Measurements from ENCODE around the gene LSM3.

LSM3 gene

GRCh38 chr3:14179795-14180194 is 1.2 kb downstream of the LSM3 start:
- Histone ChIP-seq H3K4me3 (replicated peaks; ENCODE audit: low read depth, low read length) (peak overlapping the region; percentile 81; the same call in 1 of the 2 replicates), H3K27me3 (replicated peaks; ENCODE audit: control insufficient read depth, insufficient read depth, low read length) (no peaks in the 10 kb centered on the region), H3K36me3 (ENCODE audit: control insufficient read depth, insufficient read depth, low read length) (peaks cover 3% of the 10 kb centered on the region)
- TF ChIP-seq CTCF (IDR thresholded peaks at IDR 0.05; ENCODE audit: insufficient read depth, low read length, poor library complexity, severe bottlenecking) = no peak
- no peak for DNase-seq (ENCODE audit: extremely low read depth, insufficient read length)

GRCh38 chr3:14181253-14181652 is 2.6 kb downstream of the LSM3 start:
- Histone ChIP-seq H3K36me3 (ENCODE audit: control insufficient read depth, insufficient read depth, low read length) (peaks cover 7% of the 10 kb centered on the region), H3K27me3 (replicated peaks; ENCODE audit: control insufficient read depth, insufficient read depth, low read length) (no peaks in the 10 kb centered on the region), H3K4me3 (replicated peaks; ENCODE audit: low read depth, low read length) (no peak overlapping the region)
- TF ChIP-seq CTCF (IDR thresholded peaks at IDR 0.05; ENCODE audit: insufficient read depth, low read length, poor library complexity, severe bottlenecking) = no peak
- DNase-seq (ENCODE audit: extremely low read depth, insufficient read length) = no peak

- Histone ChIP-seq H3K4me3 (replicated peaks; ENCODE audit: low read depth, low read length) (no peak overlapping the region), H3K27me3 (replicated peaks; ENCODE audit: control insufficient read depth, insufficient read depth, low read length) (no peaks in the 10 kb centered on the region), H3K36me3 (ENCODE audit: control insufficient read depth, insufficient read depth, low read length) (peaks cover 10% of the 10 kb centered on the region)
- TF ChIP-seq CTCF (IDR thresholded peaks at IDR 0.05; ENCODE audit: insufficient read depth, low read length, poor library complexity, severe bottlenecking) = no peak
- DNase-seq (ENCODE audit: extremely low read depth, insufficient read length) = no peak
These were observed 4.5 kb downstream of the LSM3 start for GRCh38 chr3:14183015-14183577.

GRCh38 chr3:14186854-14187458 is 8.3 kb downstream of the LSM3 start:
- peaks cover 10% of the 10 kb centered on the region for H3K36me3 ChIP-seq (ENCODE audit: control insufficient read depth, insufficient read depth, low read length)
- DNase-seq (ENCODE audit: extremely low read depth, insufficient read length) = no peak

GRCh38 chr3:14188041-14188754 is 9.6 kb downstream of the LSM3 start:
- no peak overlapping the region for H3K4me3 ChIP-seq (replicated peaks; ENCODE audit: low read depth, low read length)
- no peaks in the 10 kb centered on the region for H3K27me3 ChIP-seq (replicated peaks; ENCODE audit: control insufficient read depth, insufficient read depth, low read length)
- DNase-seq (ENCODE audit: extremely low read depth, insufficient read length) = no peak
- no peak for TF ChIP-seq CTCF (IDR thresholded peaks at IDR 0.05; ENCODE audit: insufficient read depth, low read length, poor library complexity, severe bottlenecking)
- H3K36me3 ChIP-seq (ENCODE audit: control insufficient read depth, insufficient read depth, low read length) = peaks cover 10% of the 10 kb centered on the region

More at GRCh38 chr3:14186854-14187458, 8.3 kb downstream of the LSM3 start:
- TF ChIP-seq CTCF (IDR thresholded peaks at IDR 0.05; ENCODE audit: insufficient read depth, low read length, poor library complexity, severe bottlenecking) = no peak
- Histone ChIP-seq H3K27me3 (replicated peaks; ENCODE audit: control insufficient read depth, insufficient read depth, low read length) (no peaks in the 10 kb centered on the region), H3K4me3 (replicated peaks; ENCODE audit: low read depth, low read length) (no peak overlapping the region)
